ENCODE measurements around the gene RTEL1.
"Not testable (repeated sequence)": the region's sequence is repeated elsewhere in the genome, so short reads cannot be mapped to it uniquely, and the experiment has no call there.

RTEL1 gene

GRCh38 chr20:63659370-63659769, 1.3 kb downstream of the RTEL1 start:
- no peak for DNase-seq
- H3K27me3 ChIP-seq: no peaks in the 10 kb centered on the region
- no peaks in the 10 kb centered on the region for H3K9me3 ChIP-seq
- H3K27ac ChIP-seq: peak overlapping the region; percentile 81 to 86
- no peak for TF ChIP-seq CTCF (IDR thresholded peaks at IDR 0.05)
- peaks cover 0 to 30% (median 21%) of the 10 kb centered on the region in 4 donors for H3K4me1 ChIP-seq
- H3K36me3 ChIP-seq: peaks cover 0 to 42% (median 30%) of the 10 kb centered on the region in 3 donors
- intact Hi-C loops (cut with DNase I; ENCODE audit: low total_unique reads): loop anchor here (5.0 to 10.0 kb wide), 2 partner anchors 48 to 75 kb away; partner anchors contain the start of genes ARFRP1, LIME1, SLC2A4RG and ZGPAT
- peak overlapping the region; percentile 64 to 76 for H3K4me3 ChIP-seq

- H3K27ac ChIP-seq; H3K27me3 ChIP-seq; DNase-seq; H3K4me3 ChIP-seq; H3K9me3 ChIP-seq; intact Hi-C loops (cut with DNase I; ENCODE audit: low total_unique reads): not testable (repeated sequence)
- peaks cover 0 to 30% (median 21%) of the 10 kb centered on the region in 4 donors for H3K4me1 ChIP-seq
- peaks cover 0 to 50% (median 31%) of the 10 kb centered on the region in 3 donors for H3K36me3 ChIP-seq
Measured at GRCh38 chr20:63660174-63660573, 2.1 kb downstream of the RTEL1 start.

- H3K27me3 ChIP-seq: no peaks in the 10 kb centered on the region
- H3K27ac ChIP-seq: no peak overlapping the region
- peaks cover 0 to 30% (median 21%) of the 10 kb centered on the region in 4 donors for H3K4me1 ChIP-seq
- no peaks in the 10 kb centered on the region for H3K9me3 ChIP-seq
- intact Hi-C loops (cut with DNase I; ENCODE audit: low total_unique reads): no loop called here
- peaks cover 0 to 55% (median 35%) of the 10 kb centered on the region in 3 donors for H3K36me3 ChIP-seq
- no peak for TF ChIP-seq CTCF (IDR thresholded peaks at IDR 0.05)
- no peak for DNase-seq
- no peak overlapping the region for H3K4me3 ChIP-seq
Measured at GRCh38 chr20:63660622-63661021, 2.5 kb downstream of the RTEL1 start.

GRCh38 chr20:63661108-63661507, 3.0 kb downstream of the RTEL1 start:
- Histone ChIP-seq H3K27me3 (no peaks in the 10 kb centered on the region), H3K36me3 (peaks cover 0 to 59% (median 40%) of the 10 kb centered on the region in 3 donors), H3K4me3 (no peak overlapping the region), H3K27ac (no peak overlapping the region), H3K9me3 (no peaks in the 10 kb centered on the region), H3K4me1 (peaks cover 0 to 30% (median 21%) of the 10 kb centered on the region in 4 donors)
- intact Hi-C loops (cut with DNase I; ENCODE audit: low total_unique reads): no loop called here
- no peak for DNase-seq
- TF ChIP-seq CTCF (IDR thresholded peaks at IDR 0.05): no peak

GRCh38 chr20:63661959-63662812, 4.1 kb downstream of the RTEL1 start:
- H3K27me3 ChIP-seq: no peaks in the 10 kb centered on the region
- H3K36me3 ChIP-seq: peaks cover 3 to 70% (median 50%) of the 10 kb centered on the region in 3 donors
- intact Hi-C loops (cut with DNase I; ENCODE audit: low total_unique reads): no loop called here
- H3K9me3 ChIP-seq: no peaks in the 10 kb centered on the region
- no peak for DNase-seq
- H3K4me3 ChIP-seq: no peak overlapping the region
- no peak for TF ChIP-seq CTCF (IDR thresholded peaks at IDR 0.05)
- H3K27ac ChIP-seq: no peak overlapping the region
- H3K4me1 ChIP-seq: peaks cover 0 to 26% (median 18%) of the 10 kb centered on the region in 4 donors

- H3K36me3 ChIP-seq: peaks cover 9 to 76% (median 56%) of the 10 kb centered on the region in 3 donors
- H3K9me3 ChIP-seq: no peaks in the 10 kb centered on the region
- no peak overlapping the region for H3K27ac ChIP-seq
- DNase-seq: no peak
- no peak overlapping the region for H3K4me3 ChIP-seq
- intact Hi-C loops (cut with DNase I; ENCODE audit: low total_unique reads): no loop called here
- TF ChIP-seq CTCF (IDR thresholded peaks at IDR 0.05): no peak
- no peaks in the 10 kb centered on the region for H3K27me3 ChIP-seq
- H3K4me1 ChIP-seq: peaks cover 0 to 20% (median 12%) of the 10 kb centered on the region in 4 donors
Measured at GRCh38 chr20:63662813-63663189, 4.7 kb downstream of the RTEL1 start.
